NCI-H146 treated with DMSO at 0.1 percent for 48 hours (cell line): Measurements from ENCODE around the gene CTNNA1.
"Not testable (repeated sequence)": the region's sequence is repeated elsewhere in the genome, so short reads cannot be mapped to it uniquely, and the experiment has no call there.

Experiments used
- DNase-seq: peaks from one replicate; lab custom pipeline; 2025; ENCODE audit not compliant: unreplicated experiment; lab: John Stamatoyannopoulos, UW

Gene CTNNA1

DNA sequence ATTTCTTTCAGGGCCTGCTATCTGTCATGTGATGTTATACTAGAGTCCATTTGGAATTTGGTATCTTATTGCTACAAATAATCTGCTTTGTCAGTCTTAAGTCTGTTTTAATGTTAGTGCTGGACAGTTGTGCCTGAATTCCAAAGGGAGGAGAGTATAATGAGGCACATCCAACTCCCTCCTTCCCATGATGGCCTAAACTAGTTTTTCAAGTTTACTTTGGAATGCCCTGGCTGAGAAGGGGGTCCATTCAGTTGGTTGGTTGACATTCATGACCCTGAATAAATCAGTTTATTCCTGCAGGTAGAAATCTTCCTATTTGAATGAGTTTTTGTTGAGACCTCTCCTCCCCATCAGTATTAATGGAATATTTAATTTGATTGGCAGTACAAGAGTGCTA lies 131.3 kb downstream of the CTNNA1 start:
- no peak for DNase-seq

DNA sequence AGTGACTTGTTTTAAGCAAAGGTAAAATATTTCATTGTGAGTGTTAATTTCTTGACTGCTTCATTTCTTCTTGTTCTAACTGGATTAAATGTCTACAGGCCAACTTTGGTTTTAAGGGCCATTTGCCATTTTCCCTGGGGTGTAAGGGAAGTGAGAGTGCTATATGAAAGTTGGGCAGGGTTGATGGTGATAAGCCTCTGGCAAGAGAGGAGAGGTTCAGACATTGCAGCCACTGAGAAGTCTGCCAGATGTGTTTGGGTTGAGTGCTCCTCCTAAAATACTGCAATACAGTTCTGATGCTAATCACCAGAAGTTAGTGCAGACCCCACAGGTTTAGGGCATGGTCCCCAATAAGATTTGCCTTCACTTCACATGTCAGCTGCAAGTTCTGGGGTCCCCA lies 136.8 kb downstream of the CTNNA1 start:
- no peak for DNase-seq

DNA sequence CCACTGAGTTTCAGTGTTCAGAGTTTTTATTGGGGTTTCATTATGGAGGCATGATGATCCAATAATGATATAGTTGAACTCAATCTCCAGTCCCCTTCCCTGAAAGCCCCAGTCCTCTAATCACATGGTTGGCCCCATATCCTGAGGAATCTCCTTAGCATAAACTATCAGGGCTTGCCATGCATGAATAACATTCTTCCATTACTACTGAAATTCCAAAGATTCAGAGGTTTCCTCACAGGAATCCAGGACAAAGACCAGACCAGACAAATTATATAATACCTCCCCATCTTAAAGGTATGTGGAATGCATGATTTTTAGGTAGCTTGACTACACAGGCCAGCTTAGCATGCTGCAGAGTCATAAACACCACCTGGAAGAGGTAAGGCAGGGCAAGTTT lies 137.4 kb downstream of the CTNNA1 start:
- no peak for DNase-seq

DNA sequence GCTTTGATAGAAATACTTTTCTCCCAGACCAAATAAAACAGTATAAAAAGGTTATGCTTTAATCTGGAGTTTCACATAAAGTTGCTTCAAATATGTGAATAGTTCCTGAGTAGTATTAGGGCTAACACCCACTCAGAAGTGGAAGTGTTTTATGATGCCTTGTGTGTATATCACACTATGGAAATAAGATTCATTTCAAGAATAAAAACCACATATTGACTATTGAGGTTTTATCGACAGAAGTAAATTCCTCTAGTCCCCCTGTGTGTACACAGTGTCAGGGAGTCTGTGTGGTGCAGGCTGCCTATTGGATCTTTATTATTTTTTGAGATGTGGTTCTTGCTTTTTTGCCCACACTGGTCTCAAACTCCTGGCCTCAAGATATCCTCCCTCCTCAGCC lies 142.7 kb downstream of the CTNNA1 start:
- DNase-seq: no peak

- DNase-seq: no peak
Observed at GRCh38 chr5:138898299-138898698, 145.1 kb downstream of the CTNNA1 start.

DNA sequence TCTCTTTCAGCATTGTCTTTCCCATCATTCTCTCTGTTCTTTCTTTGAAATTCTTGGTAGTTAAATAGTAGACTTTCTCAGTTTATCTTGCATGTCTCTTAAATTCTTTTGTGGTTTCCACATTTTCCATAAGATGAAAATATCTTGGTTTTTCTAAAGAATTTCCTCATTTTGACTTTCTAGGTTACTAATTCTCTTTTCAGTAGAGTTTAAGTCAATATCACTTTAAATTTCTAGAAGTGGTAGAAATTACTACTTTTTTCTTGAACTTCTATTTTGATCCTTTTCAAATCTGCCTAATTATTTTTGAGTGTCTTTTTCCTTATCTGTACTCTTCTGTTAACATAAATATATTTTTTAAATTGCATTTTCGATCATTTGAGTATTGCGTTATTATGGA lies 145.5 kb downstream of the CTNNA1 start:
- no peak for DNase-seq

DNA sequence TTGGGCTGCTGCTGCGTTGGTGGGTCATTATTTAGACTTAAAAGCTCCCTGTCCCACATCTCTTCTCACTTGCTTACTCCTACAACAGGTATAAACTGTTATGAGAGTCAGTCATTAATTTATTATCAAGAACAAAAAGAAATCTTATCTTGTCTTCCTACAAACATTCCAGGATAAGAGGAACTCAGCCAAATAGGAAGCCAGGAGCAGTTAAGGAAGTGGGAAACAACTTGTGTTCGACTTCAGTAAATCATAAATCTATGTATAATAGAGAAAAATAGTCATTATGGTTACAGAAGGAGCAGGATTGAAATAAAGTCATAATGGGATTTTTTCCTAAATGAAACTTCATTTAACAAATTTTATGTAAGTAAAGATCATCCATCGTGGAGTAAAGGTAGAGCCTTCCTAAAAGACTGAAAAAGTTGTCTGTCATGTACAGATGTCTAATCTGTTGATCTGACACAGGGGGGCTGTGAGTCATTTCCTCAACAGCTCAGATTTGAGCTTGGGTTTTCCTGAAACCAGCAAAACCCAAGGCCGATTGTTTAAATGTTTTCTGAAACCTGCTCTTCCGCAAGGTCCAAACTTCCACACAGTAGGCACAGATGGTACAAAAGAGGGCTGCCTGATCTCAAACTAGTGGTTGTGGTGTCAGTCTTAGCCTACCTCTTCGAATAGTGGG lies 147.2 kb downstream of the CTNNA1 start:
- DNase-seq: no peak

DNA sequence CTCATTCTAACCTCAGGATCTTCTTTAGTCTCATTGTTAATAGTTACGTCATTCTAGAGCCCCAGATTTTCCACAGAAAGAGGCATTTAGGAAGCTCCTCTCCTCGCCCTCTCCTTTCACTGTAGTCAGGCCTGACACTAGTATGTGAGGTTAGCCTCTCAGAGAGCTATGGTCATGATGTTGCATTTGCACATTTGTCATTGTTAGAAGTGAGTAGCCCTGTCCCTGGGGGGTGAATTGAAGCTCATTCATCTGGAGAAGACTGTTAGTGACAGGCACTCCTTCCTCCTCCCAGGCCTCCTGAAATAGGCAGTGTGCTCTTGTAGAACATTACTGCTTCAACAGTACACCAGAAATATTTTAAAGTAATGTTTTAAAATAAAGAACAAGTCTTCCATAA lies 148.5 kb downstream of the CTNNA1 start:
- DNase-seq: no peak

DNA sequence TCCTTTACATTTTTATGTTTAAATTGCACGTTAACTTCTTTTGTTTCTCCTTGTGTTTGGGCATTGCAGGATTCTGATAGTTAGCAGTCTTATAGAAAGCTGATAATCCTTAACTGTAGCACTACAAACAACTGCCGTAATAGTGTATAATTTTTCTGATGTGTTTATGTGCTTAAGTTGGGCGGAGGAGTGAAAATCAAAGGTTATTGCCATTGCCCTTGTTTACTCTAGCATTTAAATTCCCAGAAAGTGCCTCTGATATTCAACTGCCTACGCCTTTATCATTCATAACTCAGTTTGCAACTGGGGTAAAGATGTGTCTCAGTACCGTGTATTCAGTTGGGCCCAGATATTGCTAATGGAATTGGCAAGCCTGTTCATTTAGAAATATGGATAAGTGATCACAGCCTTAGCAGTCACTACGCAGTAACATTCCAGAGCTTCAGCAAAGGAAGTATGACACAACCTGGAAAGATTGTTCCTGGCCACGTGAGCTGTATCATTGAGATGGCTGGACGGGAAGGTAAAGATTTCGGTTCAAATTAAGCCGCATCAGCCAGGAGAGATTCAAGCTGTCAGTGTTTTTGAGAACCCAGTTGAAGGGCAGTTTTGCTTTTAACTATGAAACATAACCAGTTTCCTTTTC lies 150.0 kb downstream of the CTNNA1 start:
- no peak for DNase-seq

GRCh38 chr5:138905541-138905940 lies 152.3 kb downstream of the CTNNA1 start:
- DNase-seq: no peak

DNA sequence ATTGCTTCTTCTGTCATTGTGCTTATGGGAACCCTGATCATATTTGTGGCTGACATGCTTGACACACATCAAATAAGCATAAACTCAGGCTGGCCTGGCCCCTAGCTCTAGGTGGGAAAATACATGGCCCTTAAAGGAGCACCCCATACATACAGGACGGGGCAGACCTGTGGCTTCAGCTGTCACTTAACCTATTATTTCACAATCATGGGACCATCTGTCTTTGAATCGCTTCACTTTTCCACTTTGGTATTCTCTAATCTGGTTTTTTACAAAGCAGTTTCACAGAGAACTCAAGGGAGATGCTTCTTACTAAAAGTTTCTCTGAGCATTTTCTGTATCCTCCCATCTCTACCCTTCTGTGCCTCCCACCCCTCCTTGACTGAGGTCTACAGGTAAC lies 156.5 kb downstream of the CTNNA1 start:
- no peak for DNase-seq

DNA sequence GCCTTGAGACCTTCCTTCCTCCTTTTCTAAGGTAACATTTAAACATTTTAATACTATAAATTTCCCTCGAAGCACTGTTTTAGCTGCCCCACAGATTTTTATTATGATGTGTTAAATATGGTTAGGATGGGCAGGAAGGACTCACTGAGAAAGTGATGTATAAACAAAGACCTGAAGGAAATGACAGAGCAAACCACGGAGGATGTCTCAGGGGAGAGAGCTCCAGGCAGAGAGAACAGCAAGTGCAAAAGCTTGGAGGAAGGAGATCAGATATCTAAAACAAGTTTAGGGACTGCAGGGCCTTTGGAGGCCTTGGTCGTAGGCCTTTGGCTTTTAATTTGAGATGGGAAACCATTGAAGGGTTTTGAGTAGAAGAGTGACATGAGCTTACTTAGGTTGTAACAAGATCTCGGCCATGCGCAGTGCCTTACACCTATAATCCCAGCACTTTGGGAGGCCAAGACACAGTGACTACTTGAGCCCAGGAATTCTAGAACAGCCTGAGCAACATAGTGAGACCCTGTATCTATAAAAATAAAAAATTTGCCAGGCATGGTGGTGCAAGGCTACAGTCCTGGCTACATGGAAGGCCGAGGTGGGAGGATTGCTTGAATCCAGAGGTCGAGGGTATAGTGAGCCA lies 157.4 kb downstream of the CTNNA1 start:
- DNase-seq: no peak

- DNase-seq: no peak
Observed at GRCh38 chr5:138911441-138911840, 158.2 kb downstream of the CTNNA1 start.

- no peak for DNase-seq
Observed at GRCh38 chr5:138912093-138912492, 158.9 kb downstream of the CTNNA1 start.

- DNase-seq: no peak
Observed at GRCh38 chr5:138913773-138914172, 160.5 kb downstream of the CTNNA1 start.

DNA sequence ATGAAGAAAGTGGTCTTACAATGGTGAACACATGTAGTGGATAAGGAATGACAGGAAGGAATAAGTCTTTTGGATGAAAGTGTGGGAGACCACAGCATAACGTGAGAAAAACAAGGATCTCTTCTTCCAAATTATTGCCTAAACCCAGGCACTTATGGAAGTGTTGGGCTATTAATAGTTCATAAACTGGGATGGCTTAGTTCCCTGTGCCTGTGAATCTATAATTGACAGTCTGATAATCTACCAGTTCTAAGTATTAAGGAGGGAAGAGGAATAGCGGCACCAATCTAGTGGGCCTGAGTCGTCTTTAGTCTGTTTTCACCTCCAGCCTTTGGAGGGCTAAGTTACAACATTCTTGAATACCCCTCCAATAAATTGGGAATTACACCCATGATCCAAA lies 161.1 kb downstream of the CTNNA1 start:
- no peak for DNase-seq

DNA sequence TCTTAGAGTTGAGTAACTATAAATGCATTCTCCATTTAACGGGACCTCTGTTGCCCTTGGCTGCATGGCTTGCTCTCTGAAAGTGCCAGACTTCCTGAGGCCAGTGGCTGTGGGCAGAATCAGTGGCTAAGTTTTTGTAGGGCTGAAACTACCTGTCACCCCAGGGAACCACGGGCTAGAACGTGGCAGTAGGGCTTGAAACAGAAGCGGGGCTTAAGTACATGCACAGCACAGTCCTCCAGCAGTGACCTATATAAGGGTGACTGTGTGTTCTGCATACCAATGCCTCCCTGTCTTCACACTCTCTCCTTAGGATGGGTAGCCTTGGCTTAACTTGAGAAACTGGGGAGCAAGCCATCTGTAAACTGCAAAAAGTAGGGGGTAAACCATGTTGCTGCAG lies 165.5 kb downstream of the CTNNA1 start:
- DNase-seq: no peak

- no peak for DNase-seq
Observed at GRCh38 chr5:138920181-138920580, 167.0 kb downstream of the CTNNA1 start.

- DNase-seq: not testable (repeated sequence)
Observed at GRCh38 chr5:138921362-138921761, 168.1 kb downstream of the CTNNA1 start.

DNA sequence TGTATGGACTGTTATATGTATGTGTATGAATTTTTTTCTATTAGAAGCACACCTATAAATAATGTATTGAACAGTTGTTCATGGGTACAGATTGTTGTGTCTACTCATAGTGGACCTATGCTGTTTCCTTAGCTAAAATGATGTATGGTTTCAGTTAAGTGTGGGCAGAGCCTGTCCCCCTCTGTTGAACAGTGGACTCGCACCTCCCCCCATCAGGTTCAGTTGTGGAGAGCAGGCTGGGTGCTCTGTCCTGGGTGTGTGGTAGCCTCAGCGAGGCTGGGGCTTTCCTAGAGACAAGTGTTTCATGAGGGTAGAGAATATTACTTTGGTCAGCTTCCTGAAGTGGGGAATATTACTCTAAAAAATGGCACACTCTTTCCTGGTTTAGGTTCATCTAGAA lies 169.3 kb downstream of the CTNNA1 start:
- no peak for DNase-seq

- DNase-seq: no peak
Observed at GRCh38 chr5:138925090-138925635, 171.9 kb downstream of the CTNNA1 start.

- DNase-seq: no peak
Observed at GRCh38 chr5:138926257-138926656, 173.0 kb downstream of the CTNNA1 start.
